HG03571 (cell line): ENCODE results near the gene GPS2.
A peak's percentile ranks its signal among the peaks of the same experiment; 100 is the strongest.

Experiments
- ATAC-seq: cut with Tn5 transposase; IDR thresholded peaks from one replicate; pipeline ENCODE4 v1.9.1; 2021; ENCODE audit not compliant: unreplicated experiment

Gene GPS2

DNA sequence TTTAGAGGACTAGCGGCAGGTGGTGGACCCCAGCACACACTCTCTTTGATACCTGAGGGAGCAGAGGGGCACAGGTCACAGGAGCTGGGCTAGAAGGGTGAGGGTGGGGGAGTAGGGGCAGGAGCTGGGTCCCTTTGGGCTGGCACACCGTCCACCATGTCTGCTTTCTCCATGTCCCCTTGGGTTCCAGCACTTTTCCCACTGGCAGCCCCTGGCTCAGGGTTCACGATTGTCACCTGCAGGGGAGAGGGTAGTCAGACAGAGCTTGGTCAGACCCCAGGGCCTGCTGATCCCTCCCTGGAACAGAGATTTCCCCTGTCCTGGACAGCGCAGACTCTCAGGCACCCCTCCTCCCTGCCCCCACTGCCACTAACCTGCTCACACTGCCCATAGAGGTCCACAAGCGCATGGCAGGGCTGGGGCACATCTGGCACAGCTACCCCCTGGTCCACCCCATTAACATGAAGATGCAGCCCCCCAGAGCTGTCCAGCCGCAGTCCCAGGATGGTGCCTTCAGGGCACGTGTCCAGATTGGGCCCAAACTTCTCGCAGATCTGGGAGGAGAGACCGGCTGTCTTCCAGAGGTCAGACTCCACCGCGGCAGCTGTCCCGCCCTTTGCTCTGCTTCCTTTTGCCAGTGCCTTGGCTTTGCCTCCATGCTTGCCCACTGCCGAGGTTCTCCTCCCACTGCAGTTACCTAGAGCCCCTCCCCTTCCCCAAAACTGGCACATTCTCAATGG, 3.1 kb upstream of the GPS2 start:
- ATAC-seq, result no peak

DNA sequence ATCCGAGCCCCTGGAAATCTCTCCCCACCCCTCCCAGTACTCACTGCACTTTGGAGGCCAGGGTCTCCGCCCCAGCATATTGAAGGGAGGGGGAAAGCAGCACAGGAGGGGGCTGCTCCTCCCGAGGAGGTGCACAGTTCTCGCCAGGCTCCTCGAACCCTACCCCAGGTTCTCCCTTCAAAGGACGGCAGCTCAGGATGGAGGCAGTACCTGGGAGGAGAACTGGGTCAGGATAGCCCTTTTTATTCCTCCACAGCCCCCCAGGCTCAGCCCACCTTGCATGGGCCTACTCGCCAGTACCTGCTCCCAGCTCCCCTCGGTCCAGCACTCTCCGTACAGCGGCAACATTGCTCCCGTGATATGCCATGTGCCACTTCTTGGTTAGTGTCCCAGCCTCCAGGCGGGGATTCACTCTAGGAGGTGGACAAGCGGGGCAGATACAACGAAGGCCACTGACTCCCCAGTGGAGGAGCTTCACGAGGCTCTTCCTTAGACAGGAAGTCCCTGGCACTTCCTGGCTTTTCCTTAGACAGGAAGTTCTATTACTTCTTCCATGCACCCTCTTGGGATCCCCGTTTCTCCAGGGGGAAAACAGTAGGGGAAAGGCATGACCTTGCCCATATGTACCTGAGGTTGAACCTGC, 2.1 kb upstream of the GPS2 start:
- ATAC-seq, result no peak

- ATAC-seq, result no peak
Observed at GRCh38 chr17:7315570-7316235, 543 bp upstream of the GPS2 start.

DNA sequence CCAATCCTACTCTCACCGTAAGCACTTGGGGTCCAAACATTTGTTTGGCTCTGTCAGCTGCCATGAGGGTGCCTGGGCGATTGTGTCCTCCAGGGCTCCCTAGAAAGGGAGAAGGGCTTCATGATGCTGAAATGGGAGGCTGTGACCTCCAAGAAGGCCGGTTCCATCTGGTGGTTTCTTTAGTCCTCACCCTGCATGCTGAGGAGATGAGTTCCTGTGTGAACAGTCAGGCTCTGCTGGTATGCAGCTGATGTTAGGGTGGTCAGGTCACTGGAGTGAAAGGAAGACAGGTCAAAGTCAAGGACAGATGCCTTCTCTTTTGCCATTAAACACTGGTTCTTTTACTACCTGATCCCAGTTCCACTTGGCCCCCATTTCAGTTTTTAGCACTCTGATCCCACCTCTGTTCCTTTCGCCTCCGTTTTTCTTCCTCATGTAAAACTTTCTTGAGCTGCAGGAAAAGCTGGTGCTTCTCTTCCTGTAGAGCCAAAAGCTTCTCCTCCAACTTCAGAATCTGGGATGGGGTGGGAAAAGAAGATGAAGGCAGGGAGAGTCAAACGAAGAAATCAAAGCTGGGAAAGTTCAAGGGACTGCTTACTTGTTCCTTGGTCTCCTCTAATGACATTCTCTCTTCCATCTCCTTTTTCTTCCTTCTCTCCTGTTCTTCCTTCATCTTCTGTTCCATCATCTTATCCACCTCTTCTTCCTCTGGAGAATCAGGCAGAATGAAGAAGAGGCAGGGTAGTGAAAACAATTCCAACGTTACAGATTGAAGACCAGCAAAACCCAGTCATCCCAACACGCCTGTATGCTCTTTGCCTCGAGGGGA, 1.1 kb downstream of the GPS2 start:
- no peak for ATAC-seq

GRCh38 chr17:7313088-7313889, 1.9 kb downstream of the GPS2 start:
- ATAC-seq, result no peak

GRCh38 chr17:7312432-7313087, 2.6 kb downstream of the GPS2 start:
- no peak for ATAC-seq

- no peak for ATAC-seq
Observed at GRCh38 chr17:7311110-7311705, 4.0 kb downstream of the GPS2 start.

- no peak for ATAC-seq
Observed at GRCh38 chr17:7309628-7310027, 5.5 kb downstream of the GPS2 start.

DNA sequence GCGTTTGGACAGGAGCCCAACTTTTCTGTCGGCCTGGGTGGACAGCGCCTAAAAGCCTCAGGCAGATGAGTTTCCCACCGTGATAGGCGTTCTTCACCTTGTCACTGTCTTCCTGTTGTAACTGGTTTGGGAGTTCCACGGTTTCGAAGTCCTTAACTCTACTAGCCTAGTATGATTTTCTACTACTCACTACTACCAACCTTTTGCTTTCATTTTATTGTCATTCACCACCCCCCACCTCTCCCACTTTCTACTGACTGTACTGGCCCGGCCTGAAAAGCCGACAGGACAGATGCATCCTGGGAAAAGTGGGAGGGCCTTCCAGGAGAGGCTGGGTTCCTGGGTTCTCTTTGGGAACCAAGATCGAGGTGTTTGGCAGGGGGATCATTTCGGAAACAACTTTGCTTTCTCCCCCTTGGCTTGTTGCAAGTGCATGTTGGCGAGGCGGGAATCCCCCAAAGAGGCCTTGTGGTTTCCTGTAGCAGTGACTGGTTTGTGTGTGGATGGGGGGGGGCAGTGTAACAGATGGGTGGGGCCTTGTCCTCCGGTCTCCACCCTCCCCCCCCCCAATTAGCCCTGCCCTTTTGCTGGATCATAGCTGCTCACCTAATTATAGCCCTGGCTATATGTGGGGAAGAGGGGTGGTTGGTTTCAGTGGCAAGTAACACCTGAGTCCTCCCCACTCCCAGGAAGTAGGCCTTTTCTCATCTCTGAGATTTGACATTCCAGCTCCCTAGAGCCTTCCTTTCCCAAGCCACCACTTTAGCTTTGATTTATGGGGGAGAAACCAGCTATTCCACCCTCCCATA, 6.3 kb downstream of the GPS2 start:
- no peak for ATAC-seq

DNA sequence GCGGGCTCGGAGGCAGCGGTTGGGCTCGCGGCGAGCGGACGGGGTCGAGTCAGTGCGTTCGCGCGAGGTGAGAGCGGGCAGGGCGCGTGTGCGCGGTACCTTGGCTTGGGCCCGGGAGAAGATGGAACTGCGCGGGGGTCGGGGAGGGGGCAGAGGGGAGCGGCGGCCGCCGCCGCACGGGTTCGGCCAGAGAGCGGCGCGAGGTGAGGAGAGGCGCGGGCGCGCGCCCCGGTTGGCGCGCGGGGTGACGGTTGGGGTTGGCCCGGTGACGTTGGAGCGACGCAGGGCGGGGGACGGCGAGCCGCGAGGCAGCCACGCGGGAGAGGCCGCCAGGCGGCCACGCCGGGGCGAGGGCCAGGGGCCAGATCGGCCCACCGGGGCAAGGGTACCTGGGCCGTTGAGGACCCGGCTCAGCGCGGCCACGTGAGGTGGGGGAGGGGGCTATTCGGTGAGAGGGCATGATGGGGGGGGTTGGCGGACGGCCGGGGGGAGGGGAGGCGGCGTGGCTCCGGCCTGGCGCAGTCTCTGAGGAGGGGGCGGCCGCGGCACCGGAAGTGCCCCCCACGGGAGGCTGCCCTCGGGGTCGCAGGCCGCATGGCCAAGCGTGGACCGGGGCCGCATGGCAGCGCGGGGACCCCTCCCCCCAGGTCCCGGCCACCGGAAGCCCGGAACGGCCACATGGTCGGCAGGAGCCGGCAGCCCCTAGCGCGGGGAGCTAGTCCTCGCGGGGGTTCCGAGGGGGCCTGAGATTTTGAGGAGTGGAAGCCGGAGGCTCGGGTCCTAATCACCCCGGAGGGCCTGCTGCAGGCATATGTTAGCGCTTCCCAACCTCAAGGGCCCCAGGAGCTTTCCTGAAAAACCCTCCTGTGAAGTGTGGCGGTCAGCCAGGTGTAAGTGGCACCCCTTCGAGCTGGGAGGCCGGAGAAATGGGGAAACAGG, 7.2 kb downstream of the GPS2 start:
- ATAC-seq, result no peak

DNA sequence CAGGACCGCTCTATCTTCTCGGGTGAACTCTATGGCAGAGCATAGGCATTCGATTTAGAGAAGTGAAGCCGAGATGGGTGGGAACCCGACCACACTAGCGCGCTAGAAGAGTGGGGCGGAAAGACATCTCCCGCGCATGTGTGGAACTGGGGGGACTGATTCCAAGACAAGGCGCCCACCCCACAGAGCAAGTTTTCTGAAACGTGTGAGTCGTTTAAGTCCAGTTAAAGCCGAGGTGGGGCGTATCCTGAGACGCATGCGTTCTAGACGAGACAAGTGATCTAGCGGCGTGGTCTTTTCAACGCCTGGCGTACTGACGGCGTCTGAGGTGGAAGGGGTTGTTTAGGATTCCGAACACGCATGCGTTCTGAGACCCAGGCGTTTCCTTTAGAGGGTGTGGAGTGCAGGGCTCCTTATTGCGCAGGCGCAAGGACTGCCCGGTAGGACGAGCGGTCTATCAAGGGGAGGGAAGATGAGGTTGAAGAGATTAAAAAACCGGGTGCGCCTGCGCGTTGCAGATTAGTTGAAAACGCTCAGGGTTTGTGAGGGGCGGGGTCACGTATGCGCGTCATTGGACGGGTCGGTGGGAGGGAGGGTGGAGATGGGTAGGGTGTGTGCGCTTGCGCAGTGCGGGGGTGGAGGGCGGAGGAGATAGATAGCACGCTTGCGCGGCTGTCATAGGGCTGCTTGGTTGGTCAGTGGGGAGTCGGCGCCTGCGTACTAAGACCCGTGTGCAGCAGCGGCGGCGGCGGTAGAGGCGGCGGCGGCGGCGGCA, 8.1 kb downstream of the GPS2 start, which contains the start of gene EIF5A:
EIF5A (plus strand) TSS at position 718 of the 775 bp plus-strand sequence. CDS start 2,008 bp downstream, outside the sequence.
- peak; percentile 68 for ATAC-seq

DNA sequence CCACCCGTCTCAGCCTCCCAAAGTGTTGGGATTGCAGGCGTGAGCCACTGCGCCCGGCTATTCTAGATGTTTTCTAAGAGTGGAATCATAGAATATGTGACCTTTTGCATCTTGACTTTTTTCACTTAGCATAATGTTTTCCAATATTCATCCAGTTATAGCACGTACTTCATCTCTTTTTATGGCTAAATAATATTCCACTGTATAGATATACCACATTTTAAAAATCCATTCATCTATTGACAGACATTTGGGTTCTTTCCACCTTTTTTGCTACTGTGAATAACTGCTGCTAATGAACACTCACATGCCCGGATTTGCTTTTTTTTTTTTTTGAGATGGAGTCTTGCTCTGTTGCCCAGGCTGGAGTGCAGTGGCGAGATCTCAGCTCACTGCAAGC, 11.0 kb downstream of the GPS2 start:
- no peak for ATAC-seq

GRCh38 chr17:7296189-7296861, 18.8 kb downstream of the GPS2 start:
- no peak for ATAC-seq

- no peak for ATAC-seq
Observed at GRCh38 chr17:7295230-7296180, 19.7 kb downstream of the GPS2 start.

DNA sequence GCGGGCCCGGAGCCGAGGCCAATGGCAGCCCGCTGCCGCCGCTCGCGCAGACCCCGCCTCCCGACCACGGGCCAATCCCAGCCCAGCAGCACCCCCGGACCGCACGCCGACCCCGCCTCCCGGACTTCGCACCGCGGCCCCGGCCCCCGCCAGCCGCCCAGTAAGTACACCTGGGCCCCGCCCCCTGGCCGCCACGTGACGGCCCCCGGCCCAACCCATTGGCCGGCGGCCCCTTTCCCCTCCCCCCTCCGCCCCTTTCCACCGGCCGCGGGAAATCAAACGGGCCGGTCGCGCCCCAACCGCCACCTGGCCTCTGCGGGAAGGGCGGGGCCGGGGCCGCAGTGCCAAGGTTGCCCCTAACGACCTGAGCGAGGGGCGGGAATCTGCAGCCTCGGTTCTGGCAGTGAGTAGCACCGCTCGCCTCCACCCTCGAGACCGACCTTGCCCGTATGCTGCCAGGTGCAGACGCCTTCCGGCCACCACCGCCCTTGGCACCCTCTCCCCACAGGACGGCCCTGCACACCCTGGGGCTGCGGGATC, 20.5 kb downstream of the GPS2 start, which contains the start of gene YBX2:
YBX2 (minus strand) TSS at position 26 of the 540 bp plus-strand sequence. CDS start 139 bp downstream, outside the sequence.
- no peak for ATAC-seq
